Right cardiac atrium (tissue), 5 donors: ENCODE measurements around the gene CNTN3. TPM values are rescaled to one million over a fixed set of nuclear protein-coding genes. Genes with fewer than 3 reads are reported as not detected.

Experiments used
- ATAC-seq, 2 donors: fragments of 200-7000 bp; cut with Tn5 transposase; one replicate each; pipeline versions ENCODE4 v1.8.0 to v1.9.1; 2020; ENCODE audit warnings: moderate library complexity in 2 of 2, mild to moderate bottlenecking in 1 of 2
- DNase-seq, 3 donors: peaks; one replicate each; pipeline ENCODE4 v3.0.0-alpha.2; 2020
- H3K27ac ChIP-seq: one replicate; pipeline ENCODE4 v1.5.1; 2013; ENCODE audit warnings: mild to moderate bottlenecking, low read length, control low read depth, moderate library complexity
- H3K27me3 ChIP-seq: one replicate; pipeline ENCODE4 v1.6.1; 2013; ENCODE audit not compliant: control insufficient read depth, insufficient read depth
- H3K4me1 ChIP-seq: one replicate; pipeline ENCODE4 v1.6.1; 2013; ENCODE audit warnings: low read length; ENCODE audit not compliant: control insufficient read depth, insufficient read depth
- H3K4me3 ChIP-seq: one replicate; pipeline ENCODE4 v1.5.1; 2013; ENCODE audit warnings: low read length, control low read depth
- H3K9me3 ChIP-seq: one replicate; pipeline ENCODE4 v1.6.1; 2013; ENCODE audit warnings: low read length; ENCODE audit not compliant: control insufficient read depth
- WGBS: extraction: QIAGEN DNeasy Blood & Tissue Kit; methylation state at CpG from one replicate; pipeline ENCODE4 v1.1.7; 2013; 5-methylcytosine and 5-hydroxymethylcytosine counted together
- intact Hi-C, 4 donors: fragments of 100-400 bp; cut with DNase I; formaldehyde crosslinking; loops; one replicate each; pipeline versions ENCODE4 v1.11.0 to v1.14.0; 2022 to 2023
- polyA plus RNA-seq: library from polyadenylated mRNA; stranded (reverse); fragments of 200-250 nt; gene quantifications from one replicate; pipeline ENCODE4 v1.2.3, GENCODE V29; 2013
- total RNA-seq, 4 donors: library from RNA; stranded (reverse); fragmentation: NEBNext Ultra II Directional; extraction: Animal tissue kit (Norgen Biotek cat#: 25700); gene quantifications; one replicate each; pipeline ENCODE4 v1.2.1, GENCODE V29; 2021
- donor health status: healthy with polysubstance abuse.
- donor health status: DM: no; HTN: yes; CAD: no.
- donor health status: DM: no; HTN: no; CAD: no.
- donor health status: DM: no; HTN: yes; CAD: no; lungs with severe emphysema.
- donor health status: DM: yes; HTN: yes; CAD: no.

The CNTN3 gene
- total and polyA plus RNA-seq, 5 donors, result 5.6 to 9.5 (median 7.5) TPM

- no peaks in the 10 kb centered on the region for H3K4me1 ChIP-seq
- no peak for ATAC-seq
- no peak overlapping the region for H3K27ac ChIP-seq
- 48% methylated on average over 1 of the region's 1 CpG for WGBS
- intact Hi-C loops, result no loop called here
- DNase-seq, result no peak
- H3K27me3 ChIP-seq, result no peaks in the 10 kb centered on the region
- H3K4me3 ChIP-seq, result no peak overlapping the region
- no peaks in the 10 kb centered on the region for H3K9me3 ChIP-seq
These were observed 3.3 kb downstream of the CNTN3 start for GRCh38 chr3:74611206-74611605.

- DNase-seq (no peak), ATAC-seq (no peak)
- no peak overlapping the region for H3K27ac ChIP-seq
- intact Hi-C loops, result no loop called here
- H3K4me1 ChIP-seq, result no peaks in the 10 kb centered on the region
- H3K9me3 ChIP-seq, result no peaks in the 10 kb centered on the region
- H3K27me3 ChIP-seq, result no peaks in the 10 kb centered on the region
- H3K4me3 ChIP-seq, result no peak overlapping the region
- 70% methylated on average over 2 of the region's 2 CpGs for WGBS
These were observed 6.7 kb downstream of the CNTN3 start for GRCh38 chr3:74607803-74608202.

- Histone ChIP-seq H3K27ac (no peak overlapping the region), H3K4me1 (no peaks in the 10 kb centered on the region), H3K4me3 (no peak overlapping the region), H3K9me3 (no peaks in the 10 kb centered on the region), H3K27me3 (no peaks in the 10 kb centered on the region)
- WGBS, result 82% methylated on average over 7 of the region's 7 CpGs
- intact Hi-C loops, result no loop called here
- ATAC-seq (no peak), DNase-seq (no peak)
These were observed 7.5 kb downstream of the CNTN3 start for GRCh38 chr3:74606996-74607395.

GRCh38 chr3:74605437-74605836, 9.0 kb downstream of the CNTN3 start:
- ATAC-seq, result no peak
- Histone ChIP-seq H3K4me1 (no peaks in the 10 kb centered on the region), H3K27me3 (no peaks in the 10 kb centered on the region), H3K4me3 (no peak overlapping the region), H3K27ac (no peak overlapping the region), H3K9me3 (no peaks in the 10 kb centered on the region)
- no peak for DNase-seq
- intact Hi-C loops, result no loop called here
- WGBS, result 77% methylated on average over 3 of the region's 3 CpGs

- Histone ChIP-seq H3K27ac (no peak overlapping the region), H3K4me3 (no peak overlapping the region), H3K4me1 (no peaks in the 10 kb centered on the region), H3K9me3 (no peaks in the 10 kb centered on the region), H3K27me3 (no peaks in the 10 kb centered on the region)
- DNase-seq (no peak), ATAC-seq (no peak)
- intact Hi-C loops, result no loop called here
- 69% methylated on average over 2 of the region's 2 CpGs for WGBS
These were observed 11.2 kb downstream of the CNTN3 start for GRCh38 chr3:74603292-74603691.

GRCh38 chr3:74602471-74602870, 12.0 kb downstream of the CNTN3 start:
- Histone ChIP-seq H3K27ac (no peak overlapping the region), H3K27me3 (no peaks in the 10 kb centered on the region), H3K4me1 (no peaks in the 10 kb centered on the region), H3K9me3 (no peaks in the 10 kb centered on the region), H3K4me3 (no peak overlapping the region)
- intact Hi-C loops, result no loop called here
- no peak for DNase-seq
- no peak for ATAC-seq
- 84% methylated on average over 2 of the region's 2 CpGs for WGBS

GRCh38 chr3:74601793-74602192, 12.7 kb downstream of the CNTN3 start:
- intact Hi-C loops, result no loop called here
- H3K4me3 ChIP-seq, result no peak overlapping the region
- no peaks in the 10 kb centered on the region for H3K27me3 ChIP-seq
- ATAC-seq (no peak), DNase-seq (no peak)
- 88% methylated on average over 2 of the region's 2 CpGs for whole genome bisulfite sequencing
- no peaks in the 10 kb centered on the region for H3K9me3 ChIP-seq
- H3K4me1 ChIP-seq, result no peaks in the 10 kb centered on the region
- no peak overlapping the region for H3K27ac ChIP-seq

GRCh38 chr3:74599564-74599963, 14.9 kb downstream of the CNTN3 start:
- Histone ChIP-seq H3K27me3 (no peaks in the 10 kb centered on the region), H3K27ac (no peak overlapping the region), H3K4me3 (no peak overlapping the region), H3K4me1 (no peaks in the 10 kb centered on the region), H3K9me3 (no peaks in the 10 kb centered on the region)
- intact Hi-C loops, result no loop called here
- WGBS, result 98% methylated on average over 2 of the region's 2 CpGs
- DNase-seq (no peak), ATAC-seq (no peak)

- DNase-seq, result no peak
- WGBS, result 79% methylated on average over 3 of the region's 3 CpGs
- intact Hi-C loops, result no loop called here
These were observed 21.3 kb downstream of the CNTN3 start for GRCh38 chr3:74593152-74593551.

GRCh38 chr3:74592359-74592758, 22.1 kb downstream of the CNTN3 start:
- DNase-seq (no peak), ATAC-seq (no peak)
- Histone ChIP-seq H3K4me3 (no peak overlapping the region), H3K27ac (no peak overlapping the region), H3K27me3 (no peaks in the 10 kb centered on the region), H3K4me1 (no peaks in the 10 kb centered on the region), H3K9me3 (no peaks in the 10 kb centered on the region)
- 53% methylated on average over 2 of the region's 2 CpGs for WGBS
- intact Hi-C loops, result no loop called here

More at GRCh38 chr3:74593152-74593551, 21.3 kb downstream of the CNTN3 start:
- no peak overlapping the region for H3K27ac ChIP-seq
- no peak overlapping the region for H3K4me3 ChIP-seq
- no peaks in the 10 kb centered on the region for H3K9me3 ChIP-seq
- H3K27me3 ChIP-seq, result no peaks in the 10 kb centered on the region
- no peaks in the 10 kb centered on the region for H3K4me1 ChIP-seq
- no peak for ATAC-seq

- Histone ChIP-seq H3K4me1 (no peaks in the 10 kb centered on the region), H3K4me3 (no peak overlapping the region), H3K9me3 (no peaks in the 10 kb centered on the region), H3K27me3 (no peaks in the 10 kb centered on the region), H3K27ac (no peak overlapping the region)
- DNase-seq, result no peak
- ATAC-seq, result no peak
- intact Hi-C loops, result no loop called here
These were observed 22.5 kb downstream of the CNTN3 start for GRCh38 chr3:74591946-74592345.

GRCh38 chr3:74591342-74591741, 23.1 kb downstream of the CNTN3 start:
- WGBS, result 53% methylated on average over 2 of the region's 2 CpGs
- H3K27ac ChIP-seq, result no peak overlapping the region
- intact Hi-C loops, result no loop called here

More at GRCh38 chr3:74591342-74591741, 23.1 kb downstream of the CNTN3 start:
- DNase-seq (no peak), ATAC-seq (no peak)
- Histone ChIP-seq H3K4me1 (no peaks in the 10 kb centered on the region), H3K27me3 (no peaks in the 10 kb centered on the region), H3K4me3 (no peak overlapping the region), H3K9me3 (no peaks in the 10 kb centered on the region)
